H1 (cell line): ENCODE data around the gene NSDHL. TPM values are rescaled to one million over a fixed set of nuclear protein-coding genes. Genes with fewer than 3 reads are reported as not detected.

Source experiments
- BCL11A ChIP-seq, 2 experiments: IDR thresholded peaks; one replicate each; pipeline ENCODE4 v1.6.1; 2011; ENCODE audit warnings: low read depth in 2 of 2, low read length in 2 of 2, mild to moderate bottlenecking in 2 of 2
- FOSL1 ChIP-seq: IDR thresholded peaks from 2 replicates; pipeline ENCODE4 v1.6.1; 2011; ENCODE audit warnings: mild to moderate bottlenecking, low read depth, low read length, moderate library complexity; ENCODE audit not compliant: insufficient read depth
- KDM4A ChIP-seq: IDR thresholded peaks from one replicate; pipeline ENCODE4 v1.7.1; 2012; ENCODE audit warnings: low read depth, mild to moderate bottlenecking, moderate library complexity, low read length, inconsistent platforms; ENCODE audit not compliant: severe bottlenecking
- PHF8 ChIP-seq: fragments of 200-600 bp; sonication (generic); conservative IDR thresholded peaks from 2 replicates; pipeline ENCODE4 v1.7.1; 2012; ENCODE audit warnings: low read depth, mild to moderate bottlenecking, inconsistent platforms, low read length, moderate library complexity
- SIN3A ChIP-seq, 2 experiments: IDR thresholded peaks in 1 of 2; conservative IDR thresholded peaks in 1 of 2; 2 replicates each; pipeline ENCODE4 v1.6.1; 2011 to 2012; ENCODE audit warnings: low read length in 2 of 2, improper control_type of control experiment in 1 of 2, low read depth in 1 of 2, mild to moderate bottlenecking in 1 of 2
- SIX5 ChIP-seq: IDR thresholded peaks from 2 replicates; pipeline ENCODE4 v1.6.1; 2011; ENCODE audit warnings: mild to moderate bottlenecking, low read depth, low read length
- SP1 ChIP-seq: IDR thresholded peaks from 2 replicates; pipeline ENCODE4 v1.6.1; 2011; ENCODE audit warnings: low read depth, low read length
- SP2 ChIP-seq: IDR thresholded peaks from 2 replicates; pipeline ENCODE4 v1.6.1; 2012; ENCODE audit warnings: mild to moderate bottlenecking, low read length, inconsistent platforms
- polyA plus RNA-seq, 7 experiments: library from polyadenylated mRNA; depleted of rRNA in 3 of 7; stranded (reverse) in 5 of 7; unstranded in 2 of 7; fragments of >200 nt in 5 of 7; fragments of 200-250 nt in 2 of 7; gene quantifications; 1 replicate in 5 of 7; 2 replicates in 1 of 7; 4 replicates in 1 of 7; pipeline versions ENCODE4 v1.2.1 to v1.2.3, GENCODE V29; 2011 to 2013; ENCODE audit warnings: missing spikeins in 2 of 7, mixed read lengths in 2 of 7
- total RNA-seq: library from RNA; stranded (reverse); fragmentation: NEBNext Ultra II Directional; extraction: Animal tissue kit (Norgen Biotek cat#: 25700); gene quantifications from 2 replicates; pipeline ENCODE4 v1.2.1, GENCODE V29; 2021
- TF ChIP-seq, protein P1 (sequence below), 3 experiments: IDR thresholded peaks; 1 replicate in 2 of 3; 2 replicates in 1 of 3; pipeline versions ENCODE4 v1.5.1 to v1.6.1; 2011; ENCODE audit warnings: low read length in 3 of 3, mild to moderate bottlenecking in 3 of 3, inconsistent platforms in 2 of 3, low read depth in 1 of 3, moderate library complexity in 1 of 3; ENCODE audit not compliant: insufficient read depth in 1 of 3; ENCODE audit errors: control extremely low read depth in 1 of 3

The NSDHL gene
- total and polyA plus RNA-seq, 2 of the 8 experiments (the other 6 are each of a cell fraction or from before 2014, with no cell fraction given), result 31.5 to 34.6 TPM

DNA sequence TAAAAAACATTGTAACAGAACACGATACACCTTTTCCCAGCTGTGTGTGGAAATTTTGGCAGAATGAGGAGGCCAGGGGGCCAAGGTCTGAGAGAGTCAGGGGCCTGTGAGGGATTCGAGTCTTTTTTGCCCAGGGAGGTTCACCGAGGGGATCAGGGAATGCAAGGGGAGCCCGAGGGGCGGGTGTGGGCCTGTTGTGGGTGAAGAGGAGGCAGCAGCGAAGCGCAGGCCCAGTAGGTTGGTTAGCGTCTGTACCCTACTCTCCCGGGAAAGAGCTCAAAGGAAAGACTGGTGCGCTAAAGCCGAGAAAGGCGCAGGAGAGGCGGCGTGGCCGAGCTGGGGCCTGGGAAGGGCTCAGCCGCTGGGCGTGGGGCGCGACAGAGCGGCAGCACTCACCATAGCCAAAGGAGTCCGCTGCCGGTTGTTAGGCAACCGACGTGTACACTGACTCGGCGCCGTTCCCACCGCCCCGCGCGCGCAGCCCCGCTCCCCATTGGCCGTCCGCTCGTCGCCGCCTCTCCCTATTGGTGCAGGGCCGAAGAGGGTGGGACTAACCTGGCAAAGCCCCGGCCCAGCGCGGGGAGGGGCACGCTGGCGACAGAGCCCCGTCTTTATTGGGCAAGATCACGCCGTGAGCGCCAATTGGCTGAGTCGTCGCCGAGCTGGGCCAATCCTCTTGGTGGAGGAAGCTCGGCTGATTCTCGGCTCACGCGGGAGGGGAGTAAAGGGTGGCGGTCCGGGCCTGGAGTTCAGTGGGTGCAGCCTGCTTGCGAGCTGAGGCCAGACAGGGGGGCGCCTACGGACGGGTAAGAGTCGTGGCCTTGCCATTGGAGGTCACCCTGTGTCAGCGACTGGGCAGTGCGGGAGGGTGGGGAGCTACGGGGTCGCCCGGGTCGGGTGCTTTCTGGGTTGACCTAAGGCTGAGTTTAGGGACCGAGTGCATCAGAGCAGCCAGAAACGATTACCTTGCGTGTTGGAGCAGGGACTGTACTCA, at the start of gene NSDHL, which contains the start of gene CETN2 (continued):
- TF ChIP-seq KDM4A (peak; percentile 77), SP1 (peak; percentile 81; the same call in 1 of the 2 replicates), SIX5 (no peak), PHF8 (peak; percentile 53; the same call in 1 of the 2 replicates), FOSL1 (no peak), BCL11A (IDR thresholded peaks at IDR 0.05; ENCODE audit: low read depth in 2 of 2, low read length in 2 of 2) (no peak), SIN3A (conservative IDR thresholded peaks at IDR 0.05 in 1 of 2, IDR thresholded peaks at IDR 0.05 in 1 of 2; ENCODE audit: low read depth in 1 of 2, low read length in 2 of 2) (peak in 1 of 2 experiments; percentile 1; a peak in 1 of 4 replicates), SP2 (peak; percentile 43; the same call in 1 of the 2 replicates)
- TF ChIP-seq, protein P1, sequence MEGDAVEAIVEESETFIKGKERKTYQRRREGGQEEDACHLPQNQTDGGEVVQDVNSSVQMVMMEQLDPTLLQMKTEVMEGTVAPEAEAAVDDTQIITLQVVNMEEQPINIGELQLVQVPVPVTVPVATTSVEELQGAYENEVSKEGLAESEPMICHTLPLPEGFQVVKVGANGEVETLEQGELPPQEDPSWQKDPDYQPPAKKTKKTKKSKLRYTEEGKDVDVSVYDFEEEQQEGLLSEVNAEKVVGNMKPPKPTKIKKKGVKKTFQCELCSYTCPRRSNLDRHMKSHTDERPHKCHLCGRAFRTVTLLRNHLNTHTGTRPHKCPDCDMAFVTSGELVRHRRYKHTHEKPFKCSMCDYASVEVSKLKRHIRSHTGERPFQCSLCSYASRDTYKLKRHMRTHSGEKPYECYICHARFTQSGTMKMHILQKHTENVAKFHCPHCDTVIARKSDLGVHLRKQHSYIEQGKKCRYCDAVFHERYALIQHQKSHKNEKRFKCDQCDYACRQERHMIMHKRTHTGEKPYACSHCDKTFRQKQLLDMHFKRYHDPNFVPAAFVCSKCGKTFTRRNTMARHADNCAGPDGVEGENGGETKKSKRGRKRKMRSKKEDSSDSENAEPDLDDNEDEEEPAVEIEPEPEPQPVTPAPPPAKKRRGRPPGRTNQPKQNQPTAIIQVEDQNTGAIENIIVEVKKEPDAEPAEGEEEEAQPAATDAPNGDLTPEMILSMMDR (IDR thresholded peaks at IDR 0.05; ENCODE audit: control extremely low read depth in 1 of 3, insufficient read depth in 1 of 3, low read depth in 1 of 3, low read length in 3 of 3), result no peak
